ENCODE results near the gene TMEM187.

Gene TMEM187

DNA sequence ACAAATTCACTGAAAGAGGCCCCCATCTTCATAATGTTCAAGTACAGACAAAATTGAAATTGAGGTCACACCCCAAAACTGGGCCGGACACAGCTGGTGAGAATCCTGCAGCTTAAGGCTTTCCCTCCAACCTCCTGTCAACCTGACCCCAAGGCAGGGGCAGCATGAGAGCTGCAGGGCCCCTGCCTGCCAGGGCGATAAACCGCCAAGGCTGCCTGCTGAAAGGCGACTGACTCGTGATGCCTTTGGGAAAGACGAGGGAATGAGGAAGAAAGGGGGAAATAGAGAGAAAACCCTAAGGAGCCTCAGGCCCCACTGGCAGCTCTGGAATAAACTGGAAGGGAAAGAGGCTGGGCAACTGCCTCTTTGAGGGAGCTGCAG is 54.5 kb downstream of the TMEM187 start:
- DNase-seq (ENCODE audit: low read depth in 1 of 2, low spot score in 1 of 2): no peak
- no peak overlapping the region for H3K27ac ChIP-seq (replicated peaks)
- TF ChIP-seq GABPA (IDR thresholded peaks at IDR 0.05; ENCODE audit: low read depth) (no peak), SPI1 (IDR thresholded peaks at IDR 0.05; ENCODE audit: borderline replicate concordance, low read depth) (no peak), POLR2AphosphoS5 (IDR thresholded peaks at IDR 0.05; ENCODE audit: low read depth) (no peak)
- TF ChIP-seq, protein P1, sequence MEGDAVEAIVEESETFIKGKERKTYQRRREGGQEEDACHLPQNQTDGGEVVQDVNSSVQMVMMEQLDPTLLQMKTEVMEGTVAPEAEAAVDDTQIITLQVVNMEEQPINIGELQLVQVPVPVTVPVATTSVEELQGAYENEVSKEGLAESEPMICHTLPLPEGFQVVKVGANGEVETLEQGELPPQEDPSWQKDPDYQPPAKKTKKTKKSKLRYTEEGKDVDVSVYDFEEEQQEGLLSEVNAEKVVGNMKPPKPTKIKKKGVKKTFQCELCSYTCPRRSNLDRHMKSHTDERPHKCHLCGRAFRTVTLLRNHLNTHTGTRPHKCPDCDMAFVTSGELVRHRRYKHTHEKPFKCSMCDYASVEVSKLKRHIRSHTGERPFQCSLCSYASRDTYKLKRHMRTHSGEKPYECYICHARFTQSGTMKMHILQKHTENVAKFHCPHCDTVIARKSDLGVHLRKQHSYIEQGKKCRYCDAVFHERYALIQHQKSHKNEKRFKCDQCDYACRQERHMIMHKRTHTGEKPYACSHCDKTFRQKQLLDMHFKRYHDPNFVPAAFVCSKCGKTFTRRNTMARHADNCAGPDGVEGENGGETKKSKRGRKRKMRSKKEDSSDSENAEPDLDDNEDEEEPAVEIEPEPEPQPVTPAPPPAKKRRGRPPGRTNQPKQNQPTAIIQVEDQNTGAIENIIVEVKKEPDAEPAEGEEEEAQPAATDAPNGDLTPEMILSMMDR (IDR thresholded peaks at IDR 0.05; ENCODE audit: insufficient read depth, low read length): no peak
- TF ChIP-seq, protein P2, sequence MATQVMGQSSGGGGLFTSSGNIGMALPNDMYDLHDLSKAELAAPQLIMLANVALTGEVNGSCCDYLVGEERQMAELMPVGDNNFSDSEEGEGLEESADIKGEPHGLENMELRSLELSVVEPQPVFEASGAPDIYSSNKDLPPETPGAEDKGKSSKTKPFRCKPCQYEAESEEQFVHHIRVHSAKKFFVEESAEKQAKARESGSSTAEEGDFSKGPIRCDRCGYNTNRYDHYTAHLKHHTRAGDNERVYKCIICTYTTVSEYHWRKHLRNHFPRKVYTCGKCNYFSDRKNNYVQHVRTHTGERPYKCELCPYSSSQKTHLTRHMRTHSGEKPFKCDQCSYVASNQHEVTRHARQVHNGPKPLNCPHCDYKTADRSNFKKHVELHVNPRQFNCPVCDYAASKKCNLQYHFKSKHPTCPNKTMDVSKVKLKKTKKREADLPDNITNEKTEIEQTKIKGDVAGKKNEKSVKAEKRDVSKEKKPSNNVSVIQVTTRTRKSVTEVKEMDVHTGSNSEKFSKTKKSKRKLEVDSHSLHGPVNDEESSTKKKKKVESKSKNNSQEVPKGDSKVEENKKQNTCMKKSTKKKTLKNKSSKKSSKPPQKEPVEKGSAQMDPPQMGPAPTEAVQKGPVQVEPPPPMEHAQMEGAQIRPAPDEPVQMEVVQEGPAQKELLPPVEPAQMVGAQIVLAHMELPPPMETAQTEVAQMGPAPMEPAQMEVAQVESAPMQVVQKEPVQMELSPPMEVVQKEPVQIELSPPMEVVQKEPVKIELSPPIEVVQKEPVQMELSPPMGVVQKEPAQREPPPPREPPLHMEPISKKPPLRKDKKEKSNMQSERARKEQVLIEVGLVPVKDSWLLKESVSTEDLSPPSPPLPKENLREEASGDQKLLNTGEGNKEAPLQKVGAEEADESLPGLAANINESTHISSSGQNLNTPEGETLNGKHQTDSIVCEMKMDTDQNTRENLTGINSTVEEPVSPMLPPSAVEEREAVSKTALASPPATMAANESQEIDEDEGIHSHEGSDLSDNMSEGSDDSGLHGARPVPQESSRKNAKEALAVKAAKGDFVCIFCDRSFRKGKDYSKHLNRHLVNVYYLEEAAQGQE (IDR thresholded peaks at IDR 0.05; ENCODE audit: insufficient replicate concordance, low read depth): no peak
- H3K27me3 ChIP-seq (ENCODE audit: insufficient read depth, poor library complexity, severe bottlenecking): no peaks in the 10 kb centered on the region
- H3K4me3 ChIP-seq (replicated peaks; ENCODE audit: insufficient read depth, low read length): no peak overlapping the region

DNA sequence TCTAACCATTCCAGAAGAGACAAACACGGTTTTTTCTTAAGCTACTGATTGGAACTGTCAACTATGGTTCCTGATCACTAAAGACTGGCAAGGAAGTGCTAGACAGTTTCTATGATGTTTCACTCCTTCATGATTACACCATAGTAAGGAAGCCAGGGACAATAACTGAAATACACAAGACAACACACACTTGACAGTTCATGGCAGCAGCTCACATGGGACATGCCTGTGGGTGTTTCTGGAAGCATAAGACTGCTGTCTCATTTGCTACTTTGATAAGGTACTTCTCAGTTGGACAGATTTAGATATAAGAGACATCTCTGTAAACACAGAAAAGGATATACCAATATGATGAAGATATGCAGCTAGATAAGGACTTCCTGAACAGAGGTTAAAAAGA is 55.4 kb downstream of the TMEM187 start:
- Histone ChIP-seq H3K27ac (replicated peaks) (peak overlapping the region; percentile 27; the same call in 1 of the 2 replicates), H3K27me3 (ENCODE audit: insufficient read depth, poor library complexity, severe bottlenecking) (no peaks in the 10 kb centered on the region), H3K4me3 (replicated peaks; ENCODE audit: insufficient read depth, low read length) (no peak overlapping the region)
- TF ChIP-seq, protein P2 (IDR thresholded peaks at IDR 0.05; ENCODE audit: insufficient replicate concordance, low read depth): no peak
- no peak for TF ChIP-seq SPI1 (IDR thresholded peaks at IDR 0.05; ENCODE audit: borderline replicate concordance, low read depth)
- TF ChIP-seq, protein P1 (IDR thresholded peaks at IDR 0.05; ENCODE audit: insufficient read depth, low read length): no peak
- no peak for TF ChIP-seq GABPA (IDR thresholded peaks at IDR 0.05; ENCODE audit: low read depth)
- no peak for TF ChIP-seq POLR2AphosphoS5 (IDR thresholded peaks at IDR 0.05; ENCODE audit: low read depth)
- no peak for DNase-seq (ENCODE audit: low read depth in 1 of 2, low spot score in 1 of 2)

DNA sequence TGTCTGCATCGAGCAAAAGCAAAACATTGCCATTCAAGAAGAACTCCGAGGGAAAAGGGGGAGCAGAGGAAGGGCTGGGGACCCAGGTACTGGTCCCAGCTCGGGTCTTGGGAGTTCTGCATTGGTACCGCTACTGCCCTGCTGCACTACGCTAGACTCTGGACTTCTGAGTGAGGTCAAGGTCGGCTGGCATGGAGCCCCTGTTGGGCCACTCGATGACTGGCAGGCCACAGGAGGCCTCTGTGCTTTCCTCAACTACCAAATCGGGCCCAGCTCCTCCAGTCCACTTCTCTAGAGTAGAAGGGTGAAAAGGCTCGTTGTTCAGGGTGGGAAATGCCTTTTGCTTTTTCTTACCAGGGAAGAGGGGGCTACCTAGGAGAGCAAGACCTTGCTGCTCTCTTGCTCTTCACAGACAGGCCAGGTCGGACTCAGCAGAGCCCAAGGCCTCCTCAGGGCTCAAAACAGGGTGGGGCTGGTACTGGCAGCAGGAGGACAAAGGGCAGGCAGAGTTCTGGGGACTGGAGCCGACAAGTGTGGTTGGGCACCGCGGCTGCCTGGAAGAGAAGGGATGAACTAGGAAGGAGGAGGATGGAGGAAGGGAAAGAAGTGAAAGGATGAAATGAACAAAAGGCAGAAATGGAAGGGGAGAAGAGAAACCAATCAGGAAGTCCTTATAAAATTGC is 56.1 kb downstream of the TMEM187 start:
- no peak for DNase-seq (ENCODE audit: low read depth in 1 of 2, low spot score in 1 of 2)
- TF ChIP-seq GABPA (IDR thresholded peaks at IDR 0.05; ENCODE audit: low read depth): no peak
- TF ChIP-seq SPI1 (IDR thresholded peaks at IDR 0.05; ENCODE audit: borderline replicate concordance, low read depth): no peak
- TF ChIP-seq, protein P2 (IDR thresholded peaks at IDR 0.05; ENCODE audit: insufficient replicate concordance, low read depth): no peak
- TF ChIP-seq, protein P1 (IDR thresholded peaks at IDR 0.05; ENCODE audit: insufficient read depth, low read length): no peak
- no peak for TF ChIP-seq POLR2AphosphoS5 (IDR thresholded peaks at IDR 0.05; ENCODE audit: low read depth)
- Histone ChIP-seq H3K27ac (replicated peaks) (peak overlapping the region; percentile 27; the same call in 1 of the 2 replicates), H3K4me3 (replicated peaks; ENCODE audit: insufficient read depth, low read length) (no peak overlapping the region), H3K27me3 (ENCODE audit: insufficient read depth, poor library complexity, severe bottlenecking) (no peaks in the 10 kb centered on the region)

Measured in HL-60 (cell line).